GM19043 (cell line): ENCODE results near the gene IL23R.
"Not testable (repeated sequence)": the region's sequence is repeated elsewhere in the genome, so short reads cannot be mapped to it uniquely, and the experiment has no call there.

Experiments used
- ATAC-seq: cut with Tn5 transposase; IDR thresholded peaks from one replicate; pipeline ENCODE4 v1.9.1; 2021; ENCODE audit warnings: low read depth; ENCODE audit not compliant: unreplicated experiment

IL23R gene

DNA sequence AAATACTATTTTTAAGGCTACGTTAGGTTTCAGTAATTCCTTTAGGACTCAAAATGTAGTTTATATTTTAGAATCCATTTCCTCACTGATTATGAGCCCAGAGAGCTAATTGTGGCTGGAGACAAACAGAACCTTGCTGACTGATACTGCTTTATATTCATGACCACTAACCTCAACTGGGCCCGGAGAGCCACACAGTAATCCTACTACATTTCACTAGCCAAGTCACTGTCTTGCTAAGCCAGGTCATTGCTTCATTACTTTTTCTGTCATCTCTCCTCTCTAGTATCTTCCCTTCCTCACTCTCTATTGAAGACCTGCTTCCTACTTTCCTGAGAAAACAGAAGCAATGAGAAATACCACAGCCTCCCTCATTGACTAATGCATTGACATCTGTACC, 24.7 kb downstream of the IL23R start:
- ATAC-seq: no peak

GRCh38 chr1:67191668-67192520, 25.6 kb downstream of the IL23R start:
- ATAC-seq: no peak

- no peak for ATAC-seq
Measured at GRCh38 chr1:67192902-67193301, 26.6 kb downstream of the IL23R start.

GRCh38 chr1:67193704-67194103, 27.4 kb downstream of the IL23R start:
- no peak for ATAC-seq

- ATAC-seq: peak; percentile 62
Measured at GRCh38 chr1:67194209-67194863, 28.1 kb downstream of the IL23R start.

DNA sequence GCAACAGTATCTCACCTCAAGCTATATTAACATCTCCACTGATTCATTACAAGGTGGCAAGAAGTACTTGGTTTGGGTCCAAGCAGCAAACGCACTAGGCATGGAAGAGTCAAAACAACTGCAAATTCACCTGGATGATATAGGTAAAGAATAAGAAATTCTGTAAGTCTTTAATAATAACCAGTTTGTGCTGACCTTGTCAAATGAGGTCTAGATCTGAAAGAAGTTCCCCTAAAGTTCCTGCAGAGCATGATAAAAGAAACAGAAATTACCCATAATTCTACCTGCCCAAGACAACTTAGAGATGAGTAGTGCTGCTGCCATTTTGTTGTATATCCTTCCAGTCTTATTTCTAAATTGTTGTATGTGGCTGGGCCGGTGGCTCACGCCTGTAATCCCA, 34.5 kb downstream of the IL23R start:
- ATAC-seq: no peak

DNA sequence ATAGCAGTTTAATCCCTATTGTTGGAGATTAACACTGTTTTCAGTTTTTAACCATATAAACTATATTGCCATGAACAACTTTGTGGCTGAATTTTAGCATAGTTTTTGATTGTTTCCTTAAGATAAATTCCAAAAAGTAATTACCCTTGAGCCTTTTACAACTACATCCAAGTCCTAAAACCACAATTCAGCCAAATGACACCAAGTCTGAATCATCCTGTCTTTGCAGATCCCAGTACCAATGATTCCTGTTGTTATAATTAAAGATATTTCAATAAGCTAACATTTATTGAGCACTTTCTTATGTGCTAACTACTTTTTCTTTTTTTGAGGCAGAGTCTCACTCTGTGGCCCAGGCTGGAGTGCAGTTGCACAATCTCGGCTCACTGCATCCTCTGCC, 35.6 kb downstream of the IL23R start:
- ATAC-seq: no peak

- ATAC-seq: no peak
Measured at GRCh38 chr1:67204298-67204980, 38.2 kb downstream of the IL23R start.

DNA sequence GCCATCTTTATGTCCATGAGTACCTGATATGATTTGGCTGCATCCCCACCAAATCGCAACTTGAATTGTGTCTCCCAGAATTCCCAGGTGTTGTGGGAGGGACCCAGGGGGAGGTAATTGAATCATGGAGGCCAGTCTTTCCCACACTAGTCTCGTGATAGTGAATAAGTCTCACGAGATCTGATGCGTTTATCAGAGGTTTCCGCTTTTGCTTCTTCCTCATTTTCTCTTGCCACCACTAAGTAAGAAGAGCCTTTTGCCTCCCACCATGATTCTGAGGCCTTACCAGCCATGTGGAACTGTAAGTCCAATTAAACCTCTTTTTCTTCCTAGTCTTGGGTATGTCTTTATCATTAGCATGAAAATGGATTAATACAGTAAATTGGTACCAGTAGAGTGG, 41.1 kb downstream of the IL23R start:
- ATAC-seq: not testable (repeated sequence)

GRCh38 chr1:67208217-67208616, 42.0 kb downstream of the IL23R start:
- no peak for ATAC-seq

- ATAC-seq: no peak
Measured at GRCh38 chr1:67209521-67209920, 43.3 kb downstream of the IL23R start.

DNA sequence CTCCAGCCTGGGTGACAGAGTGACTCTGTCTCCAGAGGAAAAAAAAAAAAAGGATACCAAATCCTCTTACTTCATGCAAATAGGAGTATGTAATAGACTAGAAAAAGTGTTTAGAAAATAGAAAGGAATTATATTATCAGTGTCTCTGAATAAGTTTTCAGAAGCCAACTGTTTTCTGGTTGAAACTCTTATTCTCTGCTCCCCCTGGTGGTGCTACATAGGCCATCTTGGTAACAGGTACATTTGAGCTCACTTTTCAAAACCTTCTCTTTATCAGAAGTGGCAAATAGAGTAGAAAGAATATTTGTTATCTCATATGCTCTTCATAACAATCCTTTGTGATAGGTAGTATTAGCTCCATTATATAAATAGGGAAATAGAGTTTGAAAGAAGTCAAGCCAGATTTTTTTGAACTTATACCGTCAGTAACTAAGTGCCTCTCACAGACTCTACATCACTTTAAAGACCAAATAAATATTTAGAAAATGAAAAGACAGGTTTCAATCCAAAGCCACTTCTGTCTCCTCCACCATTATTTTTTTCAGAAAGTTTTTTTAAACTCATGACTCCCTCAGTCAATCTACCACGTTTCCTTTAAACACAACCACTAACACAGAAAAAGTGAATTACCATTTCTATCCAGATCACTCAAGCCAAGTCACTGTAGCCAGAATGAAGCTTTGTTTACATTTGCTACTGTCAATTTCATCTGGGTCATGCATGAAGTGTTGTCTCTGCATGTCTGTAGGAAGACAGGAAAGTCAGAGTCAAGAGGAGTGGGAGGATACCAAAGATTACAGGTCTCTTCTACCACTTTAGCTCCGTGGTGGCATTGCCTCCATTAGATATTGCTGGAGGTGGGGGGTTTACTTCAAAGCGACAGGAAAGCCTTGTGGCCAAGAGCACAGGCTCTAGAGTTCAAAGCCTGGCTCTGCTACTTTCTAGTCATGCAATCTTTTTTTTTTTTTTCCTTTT, 45.6 kb downstream of the IL23R start:
- ATAC-seq: no peak

GRCh38 chr1:67213164-67213563, 46.9 kb downstream of the IL23R start:
- ATAC-seq: no peak

GRCh38 chr1:67213948-67214347, 47.7 kb downstream of the IL23R start:
- ATAC-seq: no peak

DNA sequence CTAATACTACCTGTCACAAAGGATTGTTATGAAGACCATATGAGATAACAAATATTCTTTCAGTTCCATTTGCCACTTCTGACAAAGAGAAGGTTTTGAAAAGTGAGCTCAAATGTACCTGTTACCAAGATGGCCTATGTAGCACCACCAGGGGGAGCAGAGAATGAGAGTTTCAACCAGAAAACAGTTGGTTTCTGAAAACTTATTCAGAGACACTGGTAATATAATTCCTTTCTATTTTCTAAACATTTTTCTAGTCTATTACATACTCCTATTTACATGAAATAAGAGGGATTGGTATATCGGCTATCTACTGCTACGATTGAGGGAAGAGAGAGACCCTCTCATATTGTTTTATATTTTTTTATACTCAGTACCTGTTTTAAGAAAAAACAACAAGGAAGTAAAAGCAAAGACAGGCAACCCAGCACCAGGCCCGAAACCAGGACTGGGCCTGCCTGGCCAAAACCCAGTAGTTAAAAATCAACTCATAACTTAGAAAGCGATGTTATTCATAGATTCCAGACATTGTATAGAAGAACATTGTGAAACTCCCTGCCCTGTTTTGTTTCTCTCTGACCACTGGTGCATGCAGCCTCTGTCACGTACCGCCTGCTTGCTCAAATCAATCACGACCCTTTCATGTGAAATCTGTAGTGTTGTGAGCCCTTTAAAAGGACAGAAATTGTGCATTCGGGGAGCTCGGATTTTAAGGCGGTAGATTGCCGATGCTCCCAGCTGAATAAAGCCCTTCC, 48.3 kb downstream of the IL23R start:
- peak; percentile 71 for ATAC-seq

- no peak for ATAC-seq
Measured at GRCh38 chr1:67216401-67216800, 50.1 kb downstream of the IL23R start.

GRCh38 chr1:67217417-67217816, 51.2 kb downstream of the IL23R start:
- no peak for ATAC-seq

DNA sequence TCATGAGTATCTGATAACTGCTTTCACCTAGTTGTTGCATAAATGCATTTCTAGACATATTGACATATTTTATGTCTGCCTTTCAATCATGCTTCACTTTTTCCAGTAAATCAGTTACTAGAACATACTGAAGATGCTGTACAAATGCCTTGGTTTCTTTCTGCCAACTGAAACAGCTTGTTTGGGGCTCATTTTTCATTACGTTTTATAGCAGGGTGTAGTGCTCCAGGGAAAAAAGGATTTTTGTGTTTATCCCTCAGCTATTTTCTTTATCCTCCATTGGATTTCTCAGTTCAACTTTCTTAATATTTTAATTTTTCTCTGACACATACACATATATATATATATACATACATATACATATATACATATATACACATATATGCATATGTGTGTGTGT, 51.7 kb downstream of the IL23R start:
- ATAC-seq: no peak

- ATAC-seq: no peak
Measured at GRCh38 chr1:67224856-67225255, 58.6 kb downstream of the IL23R start.

GRCh38 chr1:67226688-67227087, 60.4 kb downstream of the IL23R start:
- ATAC-seq: no peak
